SK-MEL-5 (cell line): ENCODE measurements around the gene MLLT10. TPM values are rescaled to one million over a fixed set of nuclear protein-coding genes. Genes with fewer than 3 reads are reported as not detected.
A peak's percentile ranks its signal among the peaks of the same experiment; 100 is the strongest.
"Not testable (repeated sequence)": the region's sequence is repeated elsewhere in the genome, so short reads cannot be mapped to it uniquely, and the experiment has no call there.

ENCODE experiments used
- DNase-seq: peaks from one replicate; pipeline ENCODE4 v3.0.0-alpha.2; 2016; ENCODE audit warnings: low read depth, low spot score
- in situ Hi-C: cut with HindIII; loops from 2 replicates; pipeline ENCODE4 v1.10.0; 2016; ENCODE audit warnings: low sequenced_read_pairs, high pct_unique_total_duplicates, low pct_unique_long_range_greater_than_20kb
- total RNA-seq: library from RNA; depleted of rRNA; stranded (reverse); fragments of >200 nt; shearing (Covaris generic); gene quantifications from 2 replicates; pipeline ENCODE4 v1.2.3, GENCODE V29; 2014

The MLLT10 gene
- total RNA-seq, 1 experiment from 2014 or later, result 24.8 TPM

DNA sequence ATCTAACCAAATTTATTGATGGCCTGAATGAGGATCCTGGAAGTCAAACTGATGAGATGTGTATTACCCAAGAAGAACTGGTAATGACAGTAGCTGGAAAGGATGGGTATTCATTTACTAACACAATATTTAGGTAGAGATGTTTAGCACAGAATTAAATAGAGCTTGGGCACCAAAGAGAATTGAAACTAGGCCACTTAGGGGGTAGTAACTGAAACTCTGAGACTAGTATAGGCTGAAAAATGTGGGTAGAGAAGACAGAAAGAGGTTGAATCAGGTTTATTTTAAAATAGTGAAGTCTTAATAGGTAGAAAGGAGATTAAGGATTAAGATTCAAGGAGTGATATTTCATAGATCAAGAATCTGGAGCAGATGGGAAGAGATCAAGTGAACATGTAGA, 155.8 kb downstream of the MLLT10 start:
- DNase-seq, result no peak
- in situ Hi-C loops, result no loop called here

DNA sequence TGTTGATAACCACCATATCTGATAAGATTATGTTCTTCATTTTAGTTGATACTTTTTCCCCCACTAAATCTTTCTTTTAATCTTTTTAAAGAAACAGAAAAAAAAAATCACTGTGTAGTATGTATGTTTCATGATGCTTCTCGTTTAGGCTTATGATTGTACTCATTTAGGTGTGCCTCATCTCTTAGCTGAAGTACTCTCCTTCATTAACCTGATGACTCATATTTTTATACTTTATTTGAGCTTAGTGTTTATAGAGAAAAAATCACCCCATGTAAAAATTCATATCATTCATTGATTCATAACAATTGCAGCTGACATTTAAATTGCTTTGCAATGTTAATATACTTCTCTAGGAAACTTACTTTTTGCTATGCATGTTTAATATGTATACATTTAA, 158.9 kb downstream of the MLLT10 start:
- DNase-seq, result no peak
- in situ Hi-C loops, result no loop called here

DNA sequence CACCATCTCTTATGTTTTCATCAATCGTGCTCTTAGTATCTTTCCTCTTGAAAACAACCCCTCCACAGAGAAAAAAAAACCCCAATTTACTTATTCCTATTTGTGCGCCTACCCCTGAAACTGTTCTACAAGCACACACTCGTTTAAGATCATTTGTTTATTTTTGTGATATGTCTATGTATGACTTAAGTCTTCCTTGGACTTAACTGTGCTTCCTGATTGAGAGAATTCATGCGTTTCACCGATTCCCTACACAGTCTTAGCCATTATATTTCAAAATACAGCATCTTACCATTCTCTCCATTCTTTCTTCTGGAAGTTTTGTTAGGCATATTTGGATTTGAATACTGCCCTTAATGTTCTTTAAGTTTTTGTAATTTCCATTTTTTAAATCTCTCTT, 159.4 kb downstream of the MLLT10 start:
- in situ Hi-C loops, result no loop called here
- DNase-seq, result no peak

DNA sequence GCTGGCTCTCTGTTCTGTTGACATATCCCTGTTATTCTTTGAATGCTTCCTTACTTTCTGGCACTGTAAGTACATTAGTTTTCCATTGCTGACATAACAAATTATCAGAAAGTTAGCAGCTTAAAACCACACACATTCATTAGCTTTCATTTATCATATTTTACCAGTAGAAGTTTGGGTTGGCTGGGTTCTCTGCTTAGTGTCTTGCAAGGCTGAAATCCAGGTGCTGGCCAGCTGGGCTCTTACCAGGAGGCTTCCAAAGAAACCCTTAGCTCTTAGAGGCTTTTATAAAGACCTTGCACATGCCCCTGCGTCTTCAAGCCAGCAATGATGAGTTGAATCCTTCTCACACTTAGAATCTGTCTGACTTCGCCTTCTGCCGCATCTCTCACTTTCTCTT, 160.6 kb downstream of the MLLT10 start:
- DNase-seq, result no peak
- in situ Hi-C loops, result no loop called here

DNA sequence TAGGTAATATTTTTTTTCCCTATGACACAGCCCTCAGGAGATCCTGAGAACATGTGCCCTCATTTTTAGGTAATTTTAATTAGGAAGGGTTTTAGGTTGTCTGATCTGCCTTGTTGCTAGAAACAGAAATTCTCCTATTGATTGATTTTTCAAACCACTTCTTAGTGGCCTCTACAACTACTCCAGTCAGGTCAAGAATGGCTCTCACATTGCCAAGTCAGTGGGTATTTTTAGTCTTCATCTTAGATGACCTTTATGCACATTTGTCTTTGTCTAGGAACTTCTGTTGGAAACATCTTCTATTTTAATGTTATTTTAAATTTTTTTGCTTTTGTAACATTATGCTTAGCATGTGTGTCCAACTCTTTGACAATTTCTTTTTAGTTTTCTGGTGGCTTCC, 162.3 kb downstream of the MLLT10 start:
- in situ Hi-C loops, result no loop called here
- DNase-seq, result no peak

DNA sequence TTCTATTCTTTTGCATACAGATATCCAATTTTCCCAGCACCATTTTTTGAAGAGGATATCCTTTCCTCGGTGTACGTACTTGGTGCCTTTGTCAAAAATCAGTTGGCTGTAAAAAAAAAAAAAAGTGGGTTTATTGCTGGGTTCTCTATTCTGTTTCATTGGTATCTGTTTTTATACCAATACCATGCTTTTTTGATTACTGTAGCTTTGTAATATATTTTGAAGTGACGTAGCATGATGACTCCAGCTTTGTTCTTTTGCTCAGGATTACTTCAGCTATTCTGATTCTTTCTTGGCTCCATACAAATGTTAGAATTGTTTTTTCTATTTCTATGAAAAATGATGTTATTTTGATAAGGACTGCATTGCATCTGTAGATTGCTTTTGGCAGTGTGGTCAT, 165.5 kb downstream of the MLLT10 start:
- in situ Hi-C loops, result no loop called here
- no peak for DNase-seq

DNA sequence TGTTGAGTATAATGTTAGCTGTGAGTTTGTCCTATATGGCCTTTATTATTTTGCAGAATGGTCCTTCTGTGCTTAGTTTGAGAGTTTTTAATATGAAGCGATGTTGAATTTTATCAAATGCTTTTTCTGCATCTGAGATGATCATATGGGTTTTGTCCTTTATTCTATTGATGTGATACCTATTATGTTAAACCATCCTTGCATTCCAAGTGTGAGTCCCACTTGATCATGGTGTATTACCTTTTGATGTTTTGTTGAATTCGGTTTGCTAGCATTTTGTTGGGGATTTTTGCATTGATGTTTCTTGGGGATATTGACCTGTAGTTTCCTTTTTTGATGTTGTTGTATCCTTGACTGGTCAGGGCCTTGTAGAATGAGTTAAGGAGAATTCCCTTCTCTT, 166.4 kb downstream of the MLLT10 start:
- in situ Hi-C loops, result no loop called here

DNA sequence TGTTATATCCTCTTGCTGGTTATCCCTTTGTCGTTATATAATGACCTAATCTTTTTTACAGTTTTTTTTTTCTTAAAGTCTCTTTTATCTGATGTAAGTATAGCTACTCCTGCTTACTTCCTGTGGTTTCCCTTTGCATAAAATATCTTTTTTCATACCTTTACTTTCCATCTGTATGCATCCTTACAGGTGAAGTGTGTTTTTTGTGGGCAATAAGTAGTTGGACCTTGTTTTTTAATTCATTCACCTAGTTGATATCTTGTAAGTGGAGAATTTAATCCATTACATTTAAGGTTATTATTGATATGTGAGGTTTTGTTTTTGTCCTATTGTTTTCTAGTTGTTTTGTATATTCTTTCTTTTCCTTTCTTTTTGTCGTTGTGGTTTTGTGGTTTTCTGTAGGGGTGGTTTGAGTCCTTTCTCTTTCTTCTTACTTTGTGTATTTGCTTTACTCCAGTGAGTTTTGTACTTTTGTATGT, 168.6 kb downstream of the MLLT10 start:
- in situ Hi-C loops, result no loop called here
- DNase-seq, result no peak

More for the DNA sequence above, 166.4 kb downstream of the MLLT10 start:
- no peak for DNase-seq

DNA sequence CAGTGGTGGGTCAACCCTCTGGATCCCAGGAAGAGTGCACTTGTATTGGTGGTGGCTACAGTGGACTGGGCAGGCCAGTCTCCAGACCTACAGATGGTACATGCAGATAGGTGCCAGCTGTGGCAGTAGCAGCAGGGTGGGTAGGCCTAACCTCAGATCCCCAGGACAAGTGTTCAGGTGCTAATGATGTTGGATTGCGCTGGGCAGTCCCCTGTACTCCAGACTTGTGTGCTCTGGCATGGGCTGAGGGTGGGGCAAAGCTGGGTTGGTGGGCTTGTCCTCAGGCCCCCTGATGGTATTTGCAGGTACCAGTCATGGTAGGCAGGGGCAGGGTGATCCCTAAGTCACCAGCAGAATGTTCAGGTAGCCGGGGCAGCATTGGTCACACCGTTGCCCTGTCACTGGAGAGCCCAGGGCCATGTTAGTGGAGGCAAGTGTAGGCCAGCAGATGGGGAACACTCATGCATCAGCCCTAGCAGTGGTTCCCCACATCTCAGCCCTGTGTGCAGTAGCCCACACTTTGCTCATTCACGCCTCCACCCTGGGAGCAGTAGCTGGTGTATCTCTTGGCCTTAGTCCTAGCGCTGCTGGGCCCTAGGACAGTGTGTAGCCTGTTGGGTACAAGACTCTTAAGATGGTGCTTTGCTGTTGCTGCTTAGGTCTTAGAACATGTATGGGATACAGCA, 171.3 kb downstream of the MLLT10 start:
- no peak for DNase-seq
- in situ Hi-C loops, result no loop called here

DNA sequence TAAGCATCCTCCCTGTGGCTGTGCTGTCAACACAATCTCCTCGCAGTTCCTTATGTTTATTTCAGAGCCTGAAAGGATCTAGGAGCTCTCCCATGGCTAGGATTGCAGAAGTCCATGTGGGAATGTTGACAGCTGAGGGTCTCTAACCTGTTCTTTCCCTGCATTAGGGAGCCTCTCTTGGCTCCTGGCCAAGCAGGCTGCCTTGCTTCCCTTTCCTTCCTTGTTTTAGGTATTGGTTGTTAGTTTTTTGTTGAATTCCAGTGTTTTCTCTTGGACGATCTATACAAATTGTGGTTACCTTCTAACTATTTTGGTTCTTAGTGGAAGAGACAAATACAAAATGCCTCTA, 171.8 kb downstream of the MLLT10 start:
- no peak for DNase-seq
- in situ Hi-C loops, result no loop called here

DNA sequence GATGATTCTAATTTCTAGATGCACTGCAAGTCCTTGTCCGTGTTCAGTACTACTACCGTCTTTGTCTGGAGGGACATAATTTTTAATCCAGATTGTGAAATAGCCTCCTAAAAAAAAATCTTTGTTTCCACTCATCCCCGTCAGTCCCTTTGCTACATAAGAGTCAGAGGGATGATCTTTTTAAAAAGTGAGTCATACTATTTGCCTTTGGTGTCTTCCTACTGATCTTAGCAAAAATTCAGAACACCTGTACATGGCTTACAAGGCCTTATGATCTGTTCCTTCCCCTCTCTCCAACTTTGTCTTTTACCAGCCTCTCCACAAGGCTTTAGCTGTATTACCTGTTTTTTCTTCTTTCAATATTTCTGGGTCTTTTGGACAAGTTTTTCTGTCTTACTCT, 173.5 kb downstream of the MLLT10 start:
- DNase-seq, result no peak
- in situ Hi-C loops, result no loop called here

DNA sequence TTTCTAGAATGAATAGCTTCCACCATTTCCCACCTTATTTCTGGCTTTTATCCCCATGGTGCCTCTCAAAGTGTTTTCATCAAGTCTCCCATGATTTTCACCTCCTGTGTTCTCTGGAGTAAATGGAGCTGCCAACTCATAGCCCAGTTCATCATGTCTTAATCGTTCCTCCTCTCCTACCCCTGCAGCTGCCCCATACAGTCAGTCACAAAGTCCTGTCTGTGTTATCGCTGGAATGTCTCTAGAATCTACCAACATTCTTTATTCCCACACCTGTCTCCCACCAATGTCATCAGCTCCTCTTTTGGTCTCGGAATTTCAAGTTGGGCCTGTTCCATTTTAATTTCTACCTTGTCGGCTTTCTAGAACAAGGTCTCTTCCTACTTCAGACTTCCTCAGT, 178.9 kb downstream of the MLLT10 start:
- in situ Hi-C loops, result no loop called here
- DNase-seq, result no peak

DNA sequence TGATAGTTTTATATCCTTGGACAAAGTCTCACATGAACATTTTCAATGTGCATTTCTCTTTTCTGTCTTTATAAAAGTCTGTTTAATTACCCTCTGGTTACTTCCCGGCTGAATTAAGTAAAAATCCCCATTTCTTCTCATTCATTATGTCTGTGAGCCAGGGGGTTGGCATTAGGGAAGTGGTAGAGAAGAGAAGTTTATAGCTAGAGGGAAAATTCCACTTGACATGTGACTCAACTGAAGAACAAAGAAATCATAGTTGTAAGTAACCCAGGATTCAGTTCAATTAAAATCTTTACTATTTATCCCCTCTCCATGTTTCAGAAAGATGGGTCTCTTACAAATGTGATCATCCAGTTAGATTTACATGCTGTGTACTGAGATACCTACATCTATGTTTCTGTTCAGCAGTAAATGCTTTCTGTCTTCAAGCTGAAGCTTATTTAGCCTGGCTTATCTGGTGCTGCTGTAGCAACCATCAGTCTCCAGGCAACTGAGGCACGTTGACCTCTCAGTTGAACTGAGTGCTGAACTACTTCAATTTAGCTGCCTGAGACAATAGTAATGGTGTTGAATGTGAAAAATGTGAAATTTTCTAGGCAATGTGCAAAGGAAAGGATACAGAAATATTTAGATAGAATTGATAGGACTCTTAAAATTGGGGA, 181.6 kb downstream of the MLLT10 start:
- DNase-seq, result peak; percentile 85
- in situ Hi-C loops, result no loop called here

DNA sequence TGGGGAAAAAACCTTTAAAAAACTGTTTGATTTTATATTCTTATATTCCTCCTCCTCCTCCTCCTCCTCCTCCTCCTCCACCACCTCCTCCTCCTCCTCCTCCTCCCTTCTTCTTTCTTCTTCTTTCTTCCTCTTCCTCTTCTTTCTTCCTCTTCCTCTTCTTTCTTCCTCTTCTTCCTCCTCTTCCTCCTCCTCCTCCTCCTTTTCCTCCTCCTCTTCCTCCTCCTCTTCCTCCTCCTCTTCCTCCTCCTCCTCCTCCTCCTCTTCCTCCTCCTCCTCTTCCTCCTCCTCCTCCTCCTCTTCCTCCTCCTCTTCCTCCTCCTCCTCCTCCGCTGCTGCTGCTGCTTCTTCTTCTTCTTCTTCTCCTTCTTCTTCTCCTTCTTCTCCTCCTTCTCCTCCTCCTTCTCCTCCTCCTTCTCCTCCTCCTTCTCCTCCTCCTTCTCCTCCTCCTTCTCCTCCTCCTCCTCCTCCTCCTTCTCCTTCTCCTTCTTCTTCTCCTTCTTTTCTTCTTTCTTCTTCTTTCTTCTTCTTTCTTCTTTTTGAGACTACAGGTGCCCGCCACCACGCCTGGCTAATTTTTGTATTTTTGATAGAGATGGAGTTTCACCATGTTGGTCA, 183.5 kb downstream of the MLLT10 start:
- in situ Hi-C loops, result not testable (repeated sequence)

DNA sequence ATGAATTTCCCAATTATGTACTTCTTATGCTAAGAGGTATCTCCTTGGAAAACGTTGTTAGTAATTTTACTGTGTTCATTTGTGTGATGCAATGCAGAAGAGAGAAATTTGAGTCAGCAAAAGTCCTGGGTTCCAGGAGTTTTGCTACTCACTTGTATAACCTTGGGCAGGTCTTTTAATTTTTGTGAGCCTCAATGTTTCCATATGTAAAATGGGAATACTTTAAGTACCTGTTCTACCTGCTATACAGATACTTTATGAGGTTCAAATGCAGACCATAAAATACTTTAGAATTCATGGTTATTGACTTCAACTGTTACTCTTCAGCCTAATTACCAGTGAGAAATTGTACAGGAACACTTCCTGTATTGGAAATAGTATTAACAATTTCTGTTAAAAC, 185.5 kb downstream of the MLLT10 start:
- in situ Hi-C loops, result no loop called here
- no peak for DNase-seq

More for the DNA sequence above, 183.5 kb downstream of the MLLT10 start:
- not testable (repeated sequence) for DNase-seq

DNA sequence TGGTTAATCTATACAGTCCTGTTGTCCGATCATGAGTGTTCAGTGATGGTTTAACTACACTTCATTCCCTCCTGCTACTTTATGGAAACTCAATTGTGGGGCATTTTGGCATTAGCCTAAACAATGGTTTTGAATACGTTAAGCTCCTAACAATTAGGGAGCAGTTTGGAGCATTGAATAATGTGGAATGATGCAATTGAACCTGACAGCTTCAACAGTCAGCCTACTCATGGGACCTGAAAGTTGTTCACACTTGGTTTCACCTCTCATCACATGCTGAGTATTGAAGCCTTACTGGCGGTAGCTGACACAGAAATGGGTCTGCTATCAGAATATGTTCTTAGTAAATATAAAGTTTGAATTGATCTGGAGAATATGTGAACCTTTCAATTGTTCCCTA, 186.1 kb downstream of the MLLT10 start:
- peak; percentile 49 for DNase-seq
- in situ Hi-C loops, result no loop called here

DNA sequence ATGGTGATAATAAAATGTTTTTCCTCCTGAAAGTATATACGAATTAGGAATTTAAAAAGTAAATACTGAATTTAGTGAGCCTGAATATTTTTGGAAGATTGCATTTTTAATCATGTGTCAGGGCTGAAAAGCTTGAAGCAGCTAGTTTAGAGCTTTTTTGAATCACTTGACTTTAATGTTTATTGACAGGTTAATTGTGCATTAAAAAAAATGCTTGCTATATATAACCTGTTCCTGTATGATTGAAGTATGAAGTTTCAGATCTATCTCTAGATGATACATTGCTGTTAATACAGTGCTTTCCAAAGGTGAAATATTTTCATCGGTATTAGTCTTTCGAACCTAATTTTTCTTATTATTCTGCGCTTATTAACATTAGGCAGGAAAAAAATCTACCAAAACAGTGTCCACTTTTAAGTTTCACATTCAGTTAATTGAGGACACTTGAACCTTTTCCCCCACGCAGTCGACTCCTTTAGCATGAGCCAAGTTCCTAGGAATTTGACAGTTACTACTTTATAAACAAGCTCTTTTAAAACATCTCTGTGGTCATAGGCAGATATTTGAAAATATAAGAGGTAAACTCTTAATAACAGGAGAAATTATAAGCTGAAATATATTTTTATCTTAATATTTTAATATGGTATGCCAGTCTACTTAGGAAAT, 187.1 kb downstream of the MLLT10 start:
- DNase-seq, result no peak
- in situ Hi-C loops, result no loop called here

DNA sequence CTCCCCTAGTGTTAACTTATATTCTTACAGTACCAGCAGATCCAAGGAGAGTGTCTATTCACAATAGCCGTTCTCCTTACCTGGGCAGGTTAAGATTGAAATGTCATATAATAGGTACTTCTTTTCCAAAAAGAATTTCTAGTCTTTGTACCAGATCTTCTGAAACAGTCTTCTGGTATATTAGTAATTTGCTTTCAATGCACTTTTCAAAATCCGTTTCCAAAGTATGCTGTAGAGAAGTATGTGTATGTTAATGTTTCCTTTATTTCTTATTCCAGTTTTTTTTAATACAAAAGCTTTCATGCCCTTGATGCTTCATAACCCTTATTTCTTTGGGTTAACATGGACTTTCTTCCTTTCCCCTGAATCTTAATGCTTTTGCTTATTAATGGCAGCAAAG, 188.2 kb downstream of the MLLT10 start:
- in situ Hi-C loops, result no loop called here
- no peak for DNase-seq
